HepG2 (cell line): ENCODE data around the gene B3GNT8. TPM values are rescaled to one million over a fixed set of nuclear protein-coding genes. Genes with fewer than 3 reads are reported as not detected.

Experiments
- BORCS8-MEF2B ChIP-seq: sonication (generic); formaldehyde crosslinking; IDR thresholded peaks from 2 replicates; pipeline ENCODE4 v1.8.0; 2022; ENCODE audit warnings: mild to moderate bottlenecking, missing genetic modification reagents
- DNMT1 ChIP-seq: sonication (generic); formaldehyde crosslinking; IDR thresholded peaks from 2 replicates; pipeline ENCODE4 v1.5.1; 2020; ENCODE audit warnings: mild to moderate bottlenecking, missing genetic modification reagents
- EEA1 ChIP-seq: sonication (generic); formaldehyde crosslinking; IDR thresholded peaks from 2 replicates; pipeline ENCODE4 v1.5.1; 2020; ENCODE audit warnings: mild to moderate bottlenecking, missing genetic modification reagents, borderline replicate concordance
- GABPB1 ChIP-seq: IDR thresholded peaks from 2 replicates; pipeline ENCODE4 v1.6.1; 2016; ENCODE audit warnings: mild to moderate bottlenecking, missing genetic modification reagents, moderate library complexity, missing compliant biosample characterization
- GLI4 ChIP-seq: sonication (generic); formaldehyde crosslinking; IDR thresholded peaks from 2 replicates; pipeline ENCODE4 v1.5.1; 2020; ENCODE audit warnings: missing genetic modification reagents, mild to moderate bottlenecking, moderate library complexity, borderline replicate concordance
- ISL2 ChIP-seq: sonication (generic); formaldehyde crosslinking; IDR thresholded peaks from 2 replicates; pipeline ENCODE4 v1.5.0; 2020; ENCODE audit warnings: missing genetic modification reagents
- JUN ChIP-seq: sonication (generic); formaldehyde crosslinking; IDR thresholded peaks from 2 replicates; pipeline ENCODE4 v1.4.0; 2020; ENCODE audit warnings: mild to moderate bottlenecking, missing genetic modification reagents
- MTA3 ChIP-seq: sonication (generic); formaldehyde crosslinking; IDR thresholded peaks from 2 replicates; pipeline ENCODE4 v1.4.0; 2020; ENCODE audit warnings: missing genetic modification reagents
- RBM22 ChIP-seq: fragments of 200-400 bp; formaldehyde crosslinking; optimal IDR thresholded peaks from 2 replicates; pipeline ENCODE3; 2017; ENCODE audit warnings: mild to moderate bottlenecking, low read length, moderate library complexity
- SNRNP70 ChIP-seq: fragments of 200-400 bp; formaldehyde crosslinking; IDR thresholded peaks from 2 replicates; pipeline ENCODE4 v1.6.1; 2017; ENCODE audit warnings: mild to moderate bottlenecking, low read depth, low read length, moderate library complexity
- TARDBP ChIP-seq: sonication (generic); formaldehyde crosslinking; IDR thresholded peaks from 2 replicates; pipeline ENCODE4 v1.8.0; 2022; ENCODE audit warnings: mild to moderate bottlenecking, missing genetic modification reagents
- XRCC5 ChIP-seq: fragments of 200-400 bp; formaldehyde crosslinking; optimal IDR thresholded peaks from 2 replicates; pipeline ENCODE3; 2017; ENCODE audit warnings: mild to moderate bottlenecking, low read length
- ZEB1 ChIP-seq: IDR thresholded peaks from 2 replicates; pipeline ENCODE4 v1.6.1; 2012; ENCODE audit warnings: mild to moderate bottlenecking, low read depth, inconsistent platforms; ENCODE audit not compliant: insufficient replicate concordance
- ZFP36L1 ChIP-seq: sonication (generic); formaldehyde crosslinking; IDR thresholded peaks from 2 replicates; pipeline ENCODE4 v1.8.0; 2022; ENCODE audit warnings: mild to moderate bottlenecking, missing genetic modification reagents, moderate library complexity
- ZIK1 ChIP-seq: sonication (generic); formaldehyde crosslinking; IDR thresholded peaks from 2 replicates; pipeline ENCODE4 v1.5.0; 2020; ENCODE audit warnings: mild to moderate bottlenecking, low read depth, missing genetic modification reagents, borderline replicate concordance
- ZNF12 ChIP-seq: sonication (generic); formaldehyde crosslinking; IDR thresholded peaks from 2 replicates; pipeline ENCODE4 v1.5.0; 2020; ENCODE audit warnings: missing genetic modification reagents
- ZNF180 ChIP-seq: sonication (generic); formaldehyde crosslinking; IDR thresholded peaks from 2 replicates; pipeline ENCODE4 v1.4.0; 2020; ENCODE audit warnings: low read depth, missing genetic modification reagents, borderline replicate concordance
- ZNF224 ChIP-seq: sonication (generic); formaldehyde crosslinking; IDR thresholded peaks from 2 replicates; pipeline ENCODE4 v1.5.0; 2020; ENCODE audit warnings: mild to moderate bottlenecking, missing genetic modification reagents
- ZNF235 ChIP-seq: sonication (generic); formaldehyde crosslinking; IDR thresholded peaks from 2 replicates; pipeline ENCODE4 v1.8.1; 2023; ENCODE audit warnings: mild to moderate bottlenecking, missing genetic modification reagents, borderline replicate concordance
- ZNF263 ChIP-seq: sonication (generic); formaldehyde crosslinking; IDR thresholded peaks from 2 replicates; pipeline ENCODE4 v1.4.0; 2020; ENCODE audit warnings: missing genetic modification reagents
- ZNF350 ChIP-seq: sonication (generic); formaldehyde crosslinking; IDR thresholded peaks from 2 replicates; pipeline ENCODE4 v1.4.0; 2020; ENCODE audit warnings: mild to moderate bottlenecking, low read depth, missing genetic modification reagents, borderline replicate concordance
- ZNF367 ChIP-seq: sonication (generic); formaldehyde crosslinking; IDR thresholded peaks from 2 replicates; pipeline ENCODE4 v1.4.0; 2020; ENCODE audit warnings: missing genetic modification reagents, borderline replicate concordance
- ZNF547 ChIP-seq: sonication (generic); formaldehyde crosslinking; IDR thresholded peaks from 2 replicates; pipeline ENCODE4 v1.5.1; 2020; ENCODE audit warnings: mild to moderate bottlenecking, missing genetic modification reagents
- ZNF703 ChIP-seq: sonication (generic); formaldehyde crosslinking; IDR thresholded peaks from 2 replicates; pipeline ENCODE4 v1.5.1; 2020; ENCODE audit warnings: missing genetic modification reagents, mild to moderate bottlenecking, moderate library complexity, borderline replicate concordance
- ZSCAN9 ChIP-seq: IDR thresholded peaks from 2 replicates; pipeline ENCODE4 v1.6.1; 2016; ENCODE audit warnings: borderline replicate concordance
- polyA plus RNA-seq, 8 experiments: library from polyadenylated mRNA; depleted of rRNA in 3 of 8; stranded (reverse) in 7 of 8; unstranded in 1 of 8; fragments of >200 nt; fragmentation: Illumina TruSeq in 4 of 8; extraction: Trizol in 4 of 8; gene quantifications; 2 replicates each; pipeline versions ENCODE4 v1.2.1 to v1.2.3, GENCODE V29; 2011 to 2016; ENCODE audit warnings: low read depth in 4 of 8, missing spikeins in 1 of 8, mixed read lengths in 1 of 8; ENCODE audit not compliant: insufficient read depth in 1 of 8
- total RNA-seq, 5 experiments: library from RNA; depleted of rRNA; stranded (reverse); fragments of >200 nt; fragmentation: Illumina TruSeq; extraction: Trizol; gene quantifications; 2 replicates each; pipeline ENCODE4 v1.2.3, GENCODE V29; 2016; ENCODE audit warnings: low read depth in 1 of 5
- TF ChIP-seq, protein P1 (sequence below): sonication (generic); formaldehyde crosslinking; IDR thresholded peaks from 2 replicates; pipeline ENCODE4 v1.5.0; 2020; ENCODE audit warnings: missing genetic modification reagents, mild to moderate bottlenecking, borderline replicate concordance
- TF ChIP-seq, protein P2 (sequence below): sonication (generic); formaldehyde crosslinking; IDR thresholded peaks from 2 replicates; pipeline ENCODE4 v1.4.0; 2020; ENCODE audit warnings: missing genetic modification reagents
- TF ChIP-seq, protein P3 (sequence below): sonication (generic); formaldehyde crosslinking; IDR thresholded peaks from 2 replicates; pipeline ENCODE4 v1.9.0; 2022; ENCODE audit warnings: low read depth, missing genetic modification reagents

B3GNT8 gene
- total and polyA plus RNA-seq, 2 of the 13 experiments (the other 11 are each of a cell fraction or from before 2014, with no cell fraction given), result 0.26 to 1.9 TPM

DNA sequence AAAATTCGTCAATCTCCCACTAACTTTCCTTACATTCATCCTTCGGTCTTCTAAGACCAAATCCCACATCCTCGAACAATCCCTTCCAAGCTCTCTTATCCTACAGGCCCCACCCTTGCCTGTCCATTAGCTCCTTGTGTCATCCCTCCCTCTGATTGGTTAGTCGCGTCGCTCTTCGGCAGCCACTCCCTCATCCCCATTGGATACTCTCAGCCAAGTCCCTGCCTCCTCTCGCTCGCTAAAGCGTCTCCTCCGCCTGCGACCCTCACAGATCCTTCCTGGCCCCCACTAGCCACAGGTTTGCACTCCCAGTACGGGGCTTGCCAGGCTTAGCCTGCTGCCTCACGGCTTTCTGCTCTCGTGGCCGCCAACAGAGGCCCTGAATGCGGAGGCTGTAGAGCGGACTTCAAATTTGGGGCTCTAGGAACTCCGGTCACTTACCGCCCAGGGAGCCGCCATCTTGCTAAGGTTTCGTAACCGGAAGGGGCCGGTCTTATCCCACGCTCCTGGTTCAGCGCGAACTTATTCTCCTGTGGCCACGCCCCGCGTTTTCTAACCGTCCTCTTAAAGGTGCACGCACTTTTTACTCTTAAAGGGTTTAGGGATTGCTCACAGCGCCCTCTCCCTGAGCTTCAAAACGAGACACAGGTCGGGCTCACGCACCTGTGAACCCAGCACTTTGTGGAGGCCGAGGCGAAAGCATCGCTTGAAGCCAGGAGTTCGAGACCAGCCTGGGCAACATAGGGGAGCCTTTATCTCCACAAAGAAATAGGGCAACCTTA lies 12.5 kb upstream of the B3GNT8 start, which contains the start of gene DMAC2 (continued):
- TF ChIP-seq GABPB1 (CRISPR knock-in tag), result peak; percentile 94
- TF ChIP-seq, protein P1, sequence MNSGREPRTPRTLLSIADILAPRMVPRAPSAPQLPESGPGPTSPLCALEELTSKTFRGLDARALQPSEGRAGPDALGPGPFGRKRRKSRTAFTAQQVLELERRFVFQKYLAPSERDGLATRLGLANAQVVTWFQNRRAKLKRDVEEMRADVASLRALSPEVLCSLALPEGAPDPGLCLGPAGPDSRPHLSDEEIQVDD (CRISPR knock-in tag), result no peak
- TF ChIP-seq MTA3 (CRISPR knock-in tag), result no peak
- no peak for TF ChIP-seq DNMT1 (CRISPR knock-in tag)
- no peak for TF ChIP-seq SNRNP70
- TF ChIP-seq XRCC5, result peak; percentile 18
- no peak for TF ChIP-seq ZNF180 (CRISPR knock-in tag)
- TF ChIP-seq, protein P2, sequence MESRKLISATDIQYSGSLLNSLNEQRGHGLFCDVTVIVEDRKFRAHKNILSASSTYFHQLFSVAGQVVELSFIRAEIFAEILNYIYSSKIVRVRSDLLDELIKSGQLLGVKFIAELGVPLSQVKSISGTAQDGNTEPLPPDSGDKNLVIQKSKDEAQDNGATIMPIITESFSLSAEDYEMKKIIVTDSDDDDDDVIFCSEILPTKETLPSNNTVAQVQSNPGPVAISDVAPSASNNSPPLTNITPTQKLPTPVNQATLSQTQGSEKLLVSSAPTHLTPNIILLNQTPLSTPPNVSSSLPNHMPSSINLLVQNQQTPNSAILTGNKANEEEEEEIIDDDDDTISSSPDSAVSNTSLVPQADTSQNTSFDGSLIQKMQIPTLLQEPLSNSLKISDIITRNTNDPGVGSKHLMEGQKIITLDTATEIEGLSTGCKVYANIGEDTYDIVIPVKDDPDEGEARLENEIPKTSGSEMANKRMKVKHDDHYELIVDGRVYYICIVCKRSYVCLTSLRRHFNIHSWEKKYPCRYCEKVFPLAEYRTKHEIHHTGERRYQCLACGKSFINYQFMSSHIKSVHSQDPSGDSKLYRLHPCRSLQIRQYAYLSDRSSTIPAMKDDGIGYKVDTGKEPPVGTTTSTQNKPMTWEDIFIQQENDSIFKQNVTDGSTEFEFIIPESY (CRISPR knock-in tag), result no peak
- no peak for TF ChIP-seq ZEB1
- TF ChIP-seq ZNF224 (CRISPR knock-in tag), result no peak
- TF ChIP-seq JUN, result no peak
- peak; percentile 89 for TF ChIP-seq ZNF547 (CRISPR knock-in tag)
- TF ChIP-seq EEA1 (CRISPR knock-in tag), result no peak
- no peak for TF ChIP-seq ZNF235 (CRISPR knock-in tag)
- TF ChIP-seq TARDBP (CRISPR knock-in tag), result peak; percentile 62; the same call in 1 of the 2 replicates
- no peak for TF ChIP-seq ZIK1 (CRISPR knock-in tag)
- TF ChIP-seq ZNF263 (CRISPR knock-in tag), result peak; percentile 26; the same call in 1 of the 2 replicates
- TF ChIP-seq ZNF703 (CRISPR knock-in tag), result no peak
- 0 out of 2 replicates have a peak, but pooled peaks have one; percentile 56 for TF ChIP-seq ZSCAN9 (CRISPR knock-in tag)
- TF ChIP-seq, protein P3, sequence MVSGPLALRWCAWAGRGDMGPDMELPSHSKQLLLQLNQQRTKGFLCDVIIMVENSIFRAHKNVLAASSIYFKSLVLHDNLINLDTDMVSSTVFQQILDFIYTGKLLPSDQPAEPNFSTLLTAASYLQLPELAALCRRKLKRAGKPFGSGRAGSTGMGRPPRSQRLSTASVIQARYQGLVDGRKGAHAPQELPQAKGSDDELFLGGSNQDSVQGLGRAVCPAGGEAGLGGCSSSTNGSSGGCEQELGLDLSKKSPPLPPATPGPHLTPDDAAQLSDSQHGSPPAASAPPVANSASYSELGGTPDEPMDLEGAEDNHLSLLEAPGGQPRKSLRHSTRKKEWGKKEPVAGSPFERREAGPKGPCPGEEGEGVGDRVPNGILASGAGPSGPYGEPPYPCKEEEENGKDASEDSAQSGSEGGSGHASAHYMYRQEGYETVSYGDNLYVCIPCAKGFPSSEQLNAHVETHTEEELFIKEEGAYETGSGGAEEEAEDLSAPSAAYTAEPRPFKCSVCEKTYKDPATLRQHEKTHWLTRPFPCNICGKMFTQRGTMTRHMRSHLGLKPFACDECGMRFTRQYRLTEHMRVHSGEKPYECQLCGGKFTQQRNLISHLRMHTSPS (CRISPR knock-in tag), result no peak
- TF ChIP-seq ISL2, result no peak; the same call in 1 of the 2 replicates
- TF ChIP-seq ZFP36L1 (CRISPR knock-in tag), result peak; percentile 89
- TF ChIP-seq GLI4, result 0 out of 2 replicates have a peak, but pooled peaks have one; percentile 37
- no peak for TF ChIP-seq ZNF12 (CRISPR knock-in tag)
- peak; percentile 50; the same call in 1 of the 2 replicates for TF ChIP-seq BORCS8-MEF2B
- peak; percentile 90; the same call in 1 of the 2 replicates for TF ChIP-seq ZNF350 (CRISPR knock-in tag)
- no peak for TF ChIP-seq ZNF367 (CRISPR knock-in tag)
- TF ChIP-seq RBM22, result peak; percentile 88
